Brain microvascular endothelial cell (primary cell): ENCODE results near the gene HIVEP3.

Source experiments
- DNase-seq: peaks from one replicate; pipeline ENCODE4 v3.0.0-alpha.2; 2020
- H3K27ac ChIP-seq: fragments of 250-450 bp; sonication (Bioruptor Pico); 2 replicates; pipeline ENCODE4 v1.5.1; 2020; ENCODE audit warnings: mild to moderate bottlenecking, moderate library complexity
- H3K27me3 ChIP-seq: fragments of 250-450 bp; sonication (Bioruptor Pico); replicated peaks from 2 replicates; pipeline ENCODE4 v1.5.1; 2020; ENCODE audit warnings: mild to moderate bottlenecking
- H3K36me3 ChIP-seq: fragments of 250-450 bp; sonication (Bioruptor Pico); replicated peaks from 2 replicates; pipeline ENCODE4 v1.5.1; 2020; ENCODE audit warnings: mild to moderate bottlenecking
- H3K4me3 ChIP-seq: 2 replicates; pipeline ENCODE4 v1.5.1; 2011; ENCODE audit warnings: low read depth, mild to moderate bottlenecking, control low read depth, low read length, moderate library complexity
- CTCF ChIP-seq: IDR thresholded peaks from 2 replicates; pipeline ENCODE4 v1.5.1; 2011; ENCODE audit warnings: low read depth, mild to moderate bottlenecking, moderate library complexity, low read length, control low read depth, inconsistent platforms; ENCODE audit errors: missing control alignments
- in situ Hi-C: cut with HindIII; loops from 2 replicates; pipeline ENCODE4 v1.10.0; 2017; ENCODE audit warnings: low sequenced_read_pairs, low pct_ligation_motif_present

HIVEP3 gene

GRCh38 chr1:41648230-41648629 lies 270.5 kb downstream of the HIVEP3 start:
- TF ChIP-seq CTCF = no peak
- Histone ChIP-seq H3K36me3 (no peaks in the 10 kb centered on the region), H3K27ac (no peak overlapping the region), H3K27me3 (no peaks in the 10 kb centered on the region), H3K4me3 (no peak overlapping the region)
- DNase-seq = no peak
- in situ Hi-C loops = no loop called here

GRCh38 chr1:41647221-41648135 lies 271.2 kb downstream of the HIVEP3 start:
- Histone ChIP-seq H3K4me3 (no peak overlapping the region), H3K36me3 (no peaks in the 10 kb centered on the region), H3K27me3 (no peaks in the 10 kb centered on the region), H3K27ac (no peak overlapping the region)
- no peak for DNase-seq
- TF ChIP-seq CTCF = no peak
- in situ Hi-C loops = no loop called here

- no peak overlapping the region for H3K4me3 ChIP-seq
- DNase-seq = no peak
- no peak overlapping the region for H3K27ac ChIP-seq
- in situ Hi-C loops = no loop called here
- H3K36me3 ChIP-seq = no peaks in the 10 kb centered on the region
- no peak for TF ChIP-seq CTCF
- no peaks in the 10 kb centered on the region for H3K27me3 ChIP-seq
Measured at GRCh38 chr1:41646186-41646585, 272.5 kb downstream of the HIVEP3 start.

GRCh38 chr1:41645062-41645461 lies 273.7 kb downstream of the HIVEP3 start:
- Histone ChIP-seq H3K36me3 (no peaks in the 10 kb centered on the region), H3K27me3 (no peaks in the 10 kb centered on the region), H3K4me3 (no peak overlapping the region), H3K27ac (no peak overlapping the region)
- no peak for DNase-seq
- in situ Hi-C loops = no loop called here
- no peak for TF ChIP-seq CTCF

GRCh38 chr1:41642922-41643821 lies 275.6 kb downstream of the HIVEP3 start:
- H3K27ac ChIP-seq = no peak overlapping the region
- no peaks in the 10 kb centered on the region for H3K36me3 ChIP-seq
- no peak for TF ChIP-seq CTCF
- H3K4me3 ChIP-seq = no peak overlapping the region
- no peaks in the 10 kb centered on the region for H3K27me3 ChIP-seq
- in situ Hi-C loops = no loop called here
- no peak for DNase-seq
